HG02973 (cell line): Measurements from ENCODE around the gene INHBA.

ENCODE experiments used
- ATAC-seq: cut with Tn5 transposase; IDR thresholded peaks from one replicate; pipeline ENCODE4 v1.9.1; 2021; ENCODE audit warnings: moderate library complexity; ENCODE audit not compliant: unreplicated experiment

Gene INHBA

GRCh38 chr7:41689815-41690214, 13.1 kb downstream of the INHBA start:
- no peak for ATAC-seq

- ATAC-seq, result no peak
Measured at GRCh38 chr7:41688906-41689305, 14.0 kb downstream of the INHBA start.

GRCh38 chr7:41688012-41688625, 14.8 kb downstream of the INHBA start:
- no peak for ATAC-seq

- ATAC-seq, result no peak
Measured at GRCh38 chr7:41685684-41686083, 17.2 kb downstream of the INHBA start.

GRCh38 chr7:41682422-41682821, 20.5 kb downstream of the INHBA start:
- ATAC-seq, result no peak

GRCh38 chr7:41679566-41679965, 23.3 kb downstream of the INHBA start:
- ATAC-seq, result no peak

GRCh38 chr7:41674505-41675023, 28.3 kb downstream of the INHBA start:
- no peak for ATAC-seq

GRCh38 chr7:41661596-41661995, 41.3 kb downstream of the INHBA start:
- no peak for ATAC-seq

- ATAC-seq, result no peak
Measured at GRCh38 chr7:41659539-41659938, 43.4 kb downstream of the INHBA start.

- no peak for ATAC-seq
Measured at GRCh38 chr7:41656366-41656765, 46.5 kb downstream of the INHBA start.

- no peak for ATAC-seq
Measured at GRCh38 chr7:41655426-41655825, 47.5 kb downstream of the INHBA start.

GRCh38 chr7:41652267-41652666, 50.6 kb downstream of the INHBA start:
- ATAC-seq, result no peak

GRCh38 chr7:41648501-41648900, 54.4 kb downstream of the INHBA start:
- ATAC-seq, result no peak

- ATAC-seq, result no peak
Measured at GRCh38 chr7:41643616-41644015, 59.3 kb downstream of the INHBA start.

- no peak for ATAC-seq
Measured at GRCh38 chr7:41641665-41642014, 61.2 kb downstream of the INHBA start.

GRCh38 chr7:41641011-41641664, 61.8 kb downstream of the INHBA start:
- no peak for ATAC-seq

GRCh38 chr7:41640487-41640886, 62.4 kb downstream of the INHBA start:
- no peak for ATAC-seq

GRCh38 chr7:41637049-41637448, 65.8 kb downstream of the INHBA start:
- no peak for ATAC-seq
